ENCODE data around the gene SRGAP3. TPM values are rescaled to one million over a fixed set of nuclear protein-coding genes. Genes with fewer than 3 reads are reported as not detected.

SRGAP3 gene
- total RNA-seq, 2 experiments from 2014 or later, result 1.8 to 2.5 TPM

- Mint-ChIP-seq H3K36me3 (ENCODE audit: low read depth) (no peaks in the 10 kb centered on the region), H3K9me3 (no peaks in the 10 kb centered on the region), H3K27ac (no peak overlapping the region), H3K4me3 (no peak overlapping the region), H3K27me3 (no peaks in the 10 kb centered on the region), H3K4me1 (ENCODE audit: low read depth) (no peaks in the 10 kb centered on the region)
- intact Hi-C loops (cut with micrococcal nuclease), result no loop called here
- ATAC-seq (no peak), DNase-seq (no peak)
- no peak for TF ChIP-seq CTCF (IDR thresholded peaks at IDR 0.05)
- ChIA-PET CTCF (no interaction called here), POLR2A (no interaction called here)
Observed at GRCh38 chr3:9195390-9195789, 54.1 kb downstream of the SRGAP3 start.

GRCh38 chr3:9194509-9195184 is 54.8 kb downstream of the SRGAP3 start:
- Mint-ChIP-seq H3K27me3 (no peaks in the 10 kb centered on the region), H3K9me3 (no peaks in the 10 kb centered on the region), H3K4me3 (no peak overlapping the region), H3K36me3 (ENCODE audit: low read depth) (no peaks in the 10 kb centered on the region), H3K4me1 (ENCODE audit: low read depth) (no peaks in the 10 kb centered on the region), H3K27ac (no peak overlapping the region)
- ChIA-PET CTCF (no interaction called here), POLR2A (no interaction called here)
- no peak for ATAC-seq
- intact Hi-C loops (cut with micrococcal nuclease), result no loop called here
- no peak for DNase-seq
- TF ChIP-seq CTCF (IDR thresholded peaks at IDR 0.05), result no peak

GRCh38 chr3:9193633-9194195 is 55.7 kb downstream of the SRGAP3 start:
- no peak for ATAC-seq
- ChIA-PET POLR2A (no interaction called here), CTCF (no interaction called here)
- no peak for DNase-seq
- Mint-ChIP-seq H3K27ac (no peak overlapping the region), H3K4me1 (ENCODE audit: low read depth) (no peaks in the 10 kb centered on the region), H3K36me3 (ENCODE audit: low read depth) (no peaks in the 10 kb centered on the region), H3K4me3 (no peak overlapping the region), H3K27me3 (no peaks in the 10 kb centered on the region), H3K9me3 (no peaks in the 10 kb centered on the region)
- no peak for TF ChIP-seq CTCF (IDR thresholded peaks at IDR 0.05)
- intact Hi-C loops (cut with micrococcal nuclease), result no loop called here

- H3K9me3 Mint-ChIP-seq, result no peaks in the 10 kb centered on the region
- POLR2A ChIA-PET, result no interaction called here
- H3K4me3 Mint-ChIP-seq, result no peak overlapping the region
Observed at GRCh38 chr3:9193211-9193610, 56.2 kb downstream of the SRGAP3 start.

More at GRCh38 chr3:9193211-9193610, 56.2 kb downstream of the SRGAP3 start:
- intact Hi-C loops (cut with micrococcal nuclease), result no loop called here
- no peak for ATAC-seq
- Mint-ChIP-seq H3K36me3 (ENCODE audit: low read depth) (no peaks in the 10 kb centered on the region), H3K4me1 (ENCODE audit: low read depth) (no peaks in the 10 kb centered on the region), H3K27ac (no peak overlapping the region), H3K27me3 (no peaks in the 10 kb centered on the region)
- TF ChIP-seq CTCF (IDR thresholded peaks at IDR 0.05), result no peak
- CTCF ChIA-PET, result no interaction called here
- DNase-seq, result no peak

Measured in activated CD8-positive, alpha-beta T cell treated with anti-CD3 and anti-CD28 coated beads for 36 hours (primary cell).